ENCODE results near the gene TRAF1.

DNA sequence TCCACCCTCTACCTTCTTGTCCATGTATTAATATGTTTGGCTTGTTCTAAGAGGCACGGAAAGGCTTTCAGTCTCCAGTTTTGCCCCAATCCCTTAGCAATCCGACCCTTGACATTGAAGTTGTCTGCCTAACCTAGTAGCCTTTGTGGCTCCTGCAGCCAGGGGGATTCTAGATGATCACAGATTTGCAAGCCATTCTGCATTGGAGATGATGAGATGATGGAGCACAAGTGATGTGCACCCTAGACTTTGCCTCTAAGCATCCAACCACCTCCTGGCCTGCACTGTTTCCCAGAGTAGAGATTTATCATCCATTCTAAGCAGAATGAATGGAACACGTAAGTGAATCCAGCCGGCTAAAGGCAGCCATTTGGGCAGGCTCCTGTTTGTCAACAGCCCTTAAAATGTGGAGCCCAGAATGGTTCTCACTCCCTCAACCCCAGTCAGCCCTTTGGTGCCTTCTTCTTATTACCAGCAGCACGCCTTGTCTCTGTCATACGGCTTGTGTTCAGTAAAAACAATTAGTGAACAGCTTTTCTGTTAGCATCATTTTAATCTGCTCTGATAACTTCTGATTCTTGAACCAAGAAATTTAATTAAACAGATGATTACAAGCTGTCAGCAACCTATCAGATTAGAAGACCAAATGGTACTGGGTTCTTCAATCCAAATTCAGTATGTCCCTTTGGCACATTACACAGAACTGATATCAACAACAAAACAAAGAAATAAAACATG is 5.7 kb upstream of the TRAF1 start:
- TF ChIP-seq, protein P1, sequence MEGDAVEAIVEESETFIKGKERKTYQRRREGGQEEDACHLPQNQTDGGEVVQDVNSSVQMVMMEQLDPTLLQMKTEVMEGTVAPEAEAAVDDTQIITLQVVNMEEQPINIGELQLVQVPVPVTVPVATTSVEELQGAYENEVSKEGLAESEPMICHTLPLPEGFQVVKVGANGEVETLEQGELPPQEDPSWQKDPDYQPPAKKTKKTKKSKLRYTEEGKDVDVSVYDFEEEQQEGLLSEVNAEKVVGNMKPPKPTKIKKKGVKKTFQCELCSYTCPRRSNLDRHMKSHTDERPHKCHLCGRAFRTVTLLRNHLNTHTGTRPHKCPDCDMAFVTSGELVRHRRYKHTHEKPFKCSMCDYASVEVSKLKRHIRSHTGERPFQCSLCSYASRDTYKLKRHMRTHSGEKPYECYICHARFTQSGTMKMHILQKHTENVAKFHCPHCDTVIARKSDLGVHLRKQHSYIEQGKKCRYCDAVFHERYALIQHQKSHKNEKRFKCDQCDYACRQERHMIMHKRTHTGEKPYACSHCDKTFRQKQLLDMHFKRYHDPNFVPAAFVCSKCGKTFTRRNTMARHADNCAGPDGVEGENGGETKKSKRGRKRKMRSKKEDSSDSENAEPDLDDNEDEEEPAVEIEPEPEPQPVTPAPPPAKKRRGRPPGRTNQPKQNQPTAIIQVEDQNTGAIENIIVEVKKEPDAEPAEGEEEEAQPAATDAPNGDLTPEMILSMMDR (IDR thresholded peaks at IDR 0.05), result no peak
- TF ChIP-seq POLR2A (IDR thresholded peaks at IDR 0.05), result no peak

All from breast epithelium (tissue), 3 donors.